Muscle of leg (tissue), 11 donors: ENCODE results near the gene TRIM69. TPM values are rescaled to one million over a fixed set of nuclear protein-coding genes. Genes with fewer than 3 reads are reported as not detected.
A peak's percentile ranks its signal among the peaks of the same experiment; 100 is the strongest.
"Not testable (repeated sequence)": the region's sequence is repeated elsewhere in the genome, so short reads cannot be mapped to it uniquely, and the experiment has no call there.

Experiments used
- DNase-seq: peaks from one replicate; pipeline ENCODE4 v3.0.0; 2013
- H3K27ac ChIP-seq: one replicate; pipeline ENCODE4 v1.5.1; 2013; ENCODE audit warnings: mild to moderate bottlenecking, low read length, control low read depth
- H3K27me3 ChIP-seq: one replicate; pipeline ENCODE4 v1.6.1; 2013; ENCODE audit warnings: low read length; ENCODE audit not compliant: control insufficient read depth, insufficient read depth
- H3K36me3 ChIP-seq: one replicate; pipeline ENCODE4 v1.6.1; 2013; ENCODE audit warnings: low read length; ENCODE audit not compliant: control insufficient read depth, insufficient read depth
- H3K4me1 ChIP-seq: one replicate; pipeline ENCODE4 v1.6.1; 2013; ENCODE audit warnings: low read length; ENCODE audit not compliant: control insufficient read depth, insufficient read depth
- H3K4me3 ChIP-seq: one replicate; pipeline ENCODE4 v1.5.1; 2013; ENCODE audit warnings: low read length, control low read depth
- H3K9me3 ChIP-seq: replicated peaks from 2 replicates; pipeline ENCODE4 v1.6.1; 2013; ENCODE audit warnings: low read depth, low read length; ENCODE audit not compliant: control insufficient read depth
- WGBS: methylation state at CpG from one replicate; pipeline ENCODE4 v1.1.5; 2013; ENCODE audit warnings: missing lambda C conversion rate; ENCODE audit not compliant: insufficient coverage; 5-methylcytosine and 5-hydroxymethylcytosine counted together
- polyA plus RNA-seq, 8 donors: library from polyadenylated mRNA; unstranded; fragments of 120-200 nt; gene quantifications; one replicate each; pipeline versions ENCODE4 v1.2.1 to v1.2.3, GENCODE V29; 2013; ENCODE audit warnings: inconsistent platforms in 1 of 8, low replicate concordance in 1 of 8; ENCODE audit not compliant: insufficient read length in 8 of 8, insufficient read depth in 1 of 8
- total RNA-seq: library from RNA; stranded (reverse); fragments of 120-200 nt; gene quantifications from one replicate; pipeline ENCODE4 v1.2.4, GENCODE V29; 2013

TRIM69 gene
- total and polyA plus RNA-seq, 9 donors, result 14.6 to 28.2 (median 22.6) TPM

- H3K9me3 ChIP-seq, result no peaks in the 10 kb centered on the region
- WGBS, result no CpG with 5 or more reads among the region's 2 CpGs
- no peaks in the 10 kb centered on the region for H3K27me3 ChIP-seq
- H3K4me3 ChIP-seq, result no peak overlapping the region
- no peaks in the 10 kb centered on the region for H3K36me3 ChIP-seq
- peaks cover 2% of the 10 kb centered on the region for H3K4me1 ChIP-seq
- H3K27ac ChIP-seq, result no peak overlapping the region
- DNase-seq, result no peak
These were observed 43.4 kb downstream of the TRIM69 start for GRCh38 chr15:44779761-44780160.

GRCh38 chr15:44780608-44781007, 44.3 kb downstream of the TRIM69 start:
- WGBS, result no CpG with 5 or more reads among the region's 2 CpGs
- H3K36me3 ChIP-seq, result no peaks in the 10 kb centered on the region
- H3K4me1 ChIP-seq, result peaks cover 2% of the 10 kb centered on the region
- H3K27me3 ChIP-seq, result no peaks in the 10 kb centered on the region
- no peak overlapping the region for H3K27ac ChIP-seq
- H3K9me3 ChIP-seq, result no peaks in the 10 kb centered on the region
- DNase-seq, result no peak
- no peak overlapping the region for H3K4me3 ChIP-seq

DNA sequence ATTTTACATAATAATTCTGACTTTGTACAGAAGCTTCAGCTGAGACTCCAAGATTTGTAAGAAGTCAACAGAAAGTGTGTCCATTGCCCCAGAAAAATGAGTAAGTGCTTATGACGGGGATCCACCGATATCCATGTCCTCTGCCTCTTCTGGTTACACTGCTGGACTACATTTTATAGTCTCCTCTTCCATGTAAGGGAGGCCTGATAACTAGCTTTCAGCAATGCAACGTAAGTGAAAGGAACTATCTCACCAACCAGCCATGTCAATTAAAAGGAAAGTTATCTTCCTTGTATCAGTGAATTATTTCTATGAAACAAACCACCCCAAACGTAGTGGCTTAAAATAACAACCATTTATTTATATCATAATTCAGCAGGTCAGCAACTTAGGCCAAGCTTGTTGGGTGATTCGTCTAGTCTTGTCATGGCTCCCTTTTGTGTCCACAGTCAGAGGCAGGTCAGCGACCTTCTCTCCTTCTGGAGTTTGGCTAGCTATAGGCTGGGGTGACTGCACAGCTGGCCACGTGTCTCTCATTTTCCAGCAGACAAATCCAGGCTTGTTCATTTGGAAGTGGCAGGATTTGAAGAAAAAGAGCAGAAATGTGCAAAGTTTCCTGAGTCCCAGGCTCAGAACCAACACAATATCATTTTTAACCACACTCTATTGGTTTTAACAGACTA, 44.9 kb downstream of the TRIM69 start:
- H3K4me1 ChIP-seq, result peaks cover 2% of the 10 kb centered on the region

GRCh38 chr15:44782516-44782915, 46.2 kb downstream of the TRIM69 start:
- H3K9me3 ChIP-seq, result no peaks in the 10 kb centered on the region
- no peak overlapping the region for H3K27ac ChIP-seq
- 69% methylated on average over 3 of the region's 3 CpGs for WGBS
- peaks cover 2% of the 10 kb centered on the region for H3K4me1 ChIP-seq
- H3K36me3 ChIP-seq, result no peaks in the 10 kb centered on the region
- peak; percentile 9 for DNase-seq
- no peaks in the 10 kb centered on the region for H3K27me3 ChIP-seq
- no peak overlapping the region for H3K4me3 ChIP-seq

More for the DNA sequence above, 44.9 kb downstream of the TRIM69 start:
- 80% methylated on average over 1 of the region's 7 CpGs for WGBS
- no peak for DNase-seq
- Histone ChIP-seq H3K4me3 (no peak overlapping the region), H3K27me3 (no peaks in the 10 kb centered on the region), H3K36me3 (no peaks in the 10 kb centered on the region), H3K9me3 (no peaks in the 10 kb centered on the region), H3K27ac (no peak overlapping the region)

DNA sequence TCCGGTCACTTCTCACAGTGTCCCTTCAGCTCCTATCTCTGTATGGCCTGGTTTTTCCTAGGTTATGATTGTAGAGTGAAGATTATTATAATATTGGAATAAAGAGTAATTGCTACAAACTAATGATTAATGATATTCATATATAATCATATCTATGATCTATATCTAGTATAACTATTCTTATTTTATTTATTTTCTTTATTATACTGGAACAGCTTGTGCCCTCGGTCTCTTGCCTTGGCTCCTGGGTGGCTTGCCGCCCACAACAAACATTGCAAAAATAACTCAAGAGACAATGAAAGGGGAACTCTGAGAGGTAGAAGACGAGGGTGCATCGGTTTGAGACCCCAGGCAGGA, 48.6 kb downstream of the TRIM69 start:
- no CpG with 5 or more reads among the region's 5 CpGs for WGBS
- not testable (repeated sequence) for DNase-seq, H3K9me3 ChIP-seq, H3K36me3 ChIP-seq, H3K4me1 ChIP-seq, H3K4me3 ChIP-seq, H3K27ac ChIP-seq, H3K27me3 ChIP-seq

GRCh38 chr15:44788748-44789147, 52.4 kb downstream of the TRIM69 start:
- 76% methylated on average over 6 of the region's 8 CpGs for WGBS
- Histone ChIP-seq H3K4me3 (no peak overlapping the region), H3K27me3 (no peaks in the 10 kb centered on the region), H3K9me3 (no peaks in the 10 kb centered on the region), H3K27ac (no peak overlapping the region), H3K36me3 (no peaks in the 10 kb centered on the region), H3K4me1 (no peaks in the 10 kb centered on the region)
- no peak for DNase-seq

GRCh38 chr15:44790215-44790614, 53.9 kb downstream of the TRIM69 start:
- Histone ChIP-seq H3K27ac (no peak overlapping the region), H3K4me1 (no peaks in the 10 kb centered on the region), H3K27me3 (no peaks in the 10 kb centered on the region), H3K36me3 (no peaks in the 10 kb centered on the region), H3K9me3 (no peaks in the 10 kb centered on the region), H3K4me3 (no peak overlapping the region)
- DNase-seq, result no peak
- WGBS, result no CpG with 5 or more reads among the region's 2 CpGs

DNA sequence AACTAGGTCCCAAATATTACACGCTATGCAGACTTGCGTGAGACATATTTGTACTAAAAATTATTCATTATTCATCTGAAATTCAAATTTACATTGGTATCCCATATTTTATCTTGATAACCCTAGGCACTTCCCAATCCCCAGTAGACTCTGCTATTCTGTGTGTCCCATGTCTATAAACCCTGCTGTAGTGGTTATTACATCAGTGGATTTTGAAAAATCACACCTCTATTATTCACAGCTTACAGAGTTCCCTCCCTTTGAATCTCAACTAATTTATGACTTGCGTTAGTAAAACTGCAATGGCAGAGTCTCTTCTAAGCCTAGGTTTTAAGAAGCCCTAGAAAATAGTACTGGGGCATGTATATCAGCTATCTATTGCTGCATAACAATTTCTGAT, 54.3 kb downstream of the TRIM69 start:
- Histone ChIP-seq H3K4me1 (no peaks in the 10 kb centered on the region), H3K27me3 (no peaks in the 10 kb centered on the region), H3K36me3 (no peaks in the 10 kb centered on the region), H3K4me3 (no peak overlapping the region), H3K27ac (no peak overlapping the region), H3K9me3 (no peaks in the 10 kb centered on the region)
- no peak for DNase-seq
- no CpG with 5 or more reads among the region's 3 CpGs for WGBS

GRCh38 chr15:44792715-44793114, 56.4 kb downstream of the TRIM69 start:
- H3K27ac ChIP-seq, result no peak overlapping the region
- no CpG with 5 or more reads among the region's 1 CpG for WGBS
- no peaks in the 10 kb centered on the region for H3K4me1 ChIP-seq
- no peaks in the 10 kb centered on the region for H3K9me3 ChIP-seq
- H3K36me3 ChIP-seq, result no peaks in the 10 kb centered on the region
- no peak overlapping the region for H3K4me3 ChIP-seq
- no peaks in the 10 kb centered on the region for H3K27me3 ChIP-seq
- DNase-seq, result no peak

- no peak for DNase-seq
- Histone ChIP-seq H3K4me3 (no peak overlapping the region), H3K9me3 (no peaks in the 10 kb centered on the region)
These were observed 57.7 kb downstream of the TRIM69 start for GRCh38 chr15:44794072-44794471.

DNA sequence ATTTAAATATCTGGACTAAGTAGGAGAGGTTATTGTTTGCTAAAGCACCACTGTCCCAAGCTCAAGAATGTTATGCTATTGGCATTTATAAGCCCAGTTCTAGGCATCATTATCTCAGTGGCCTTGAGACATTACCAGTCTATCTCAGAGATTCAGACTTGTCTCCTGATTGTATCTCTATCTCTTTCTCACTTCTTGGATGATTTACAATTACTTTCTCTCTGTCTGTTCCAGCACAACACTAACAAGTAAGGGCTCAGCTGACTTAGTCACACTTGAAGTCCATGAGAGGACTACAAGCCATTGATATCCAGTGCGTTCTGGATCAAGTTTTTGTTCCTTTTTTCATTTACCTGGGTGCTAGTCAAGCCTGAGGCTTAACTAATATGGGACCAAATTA, 60.2 kb downstream of the TRIM69 start:
- DNase-seq, result no peak
- H3K27me3 ChIP-seq, result no peaks in the 10 kb centered on the region
- no peak overlapping the region for H3K4me3 ChIP-seq

More at GRCh38 chr15:44794072-44794471, 57.7 kb downstream of the TRIM69 start:
- no peaks in the 10 kb centered on the region for H3K27me3 ChIP-seq
- H3K27ac ChIP-seq, result no peak overlapping the region
- WGBS, result no CpG with 5 or more reads among the region's 1 CpG
- H3K36me3 ChIP-seq, result no peaks in the 10 kb centered on the region
- H3K4me1 ChIP-seq, result peaks cover 3% of the 10 kb centered on the region

More for the DNA sequence above, 60.2 kb downstream of the TRIM69 start:
- Histone ChIP-seq H3K36me3 (no peaks in the 10 kb centered on the region), H3K9me3 (no peaks in the 10 kb centered on the region), H3K4me1 (peaks cover 6% of the 10 kb centered on the region), H3K27ac (no peak overlapping the region)
- WGBS, result no CpG with 5 or more reads among the region's 1 CpG
